B cell (primary cell): ENCODE results near the gene KIF18A. TPM values are rescaled to one million over a fixed set of nuclear protein-coding genes. Genes with fewer than 3 reads are reported as not detected.

ENCODE experiments used
- ATAC-seq: fragments of 200-7000 bp; cut with Tn5 transposase; one replicate; pipeline ENCODE4 v1.10.0; 2021; ENCODE audit warnings: low read depth, mild to moderate bottlenecking, moderate number of reproducible peaks, moderate library complexity
- CTCF ChIA-PET: fragments of 350-600 bp; sonication (Branson Sonifier 250); formaldehyde crosslinking; loops from one replicate; lab custom pipeline; 2021; ENCODE audit warnings: antibody characterized with exemption, inconsistent platforms; lab: Charles Lee
- POLR2A ChIA-PET: fragments of 350-600 bp; sonication (Branson Sonifier 250); formaldehyde crosslinking; loops from one replicate; lab custom pipeline; 2021; ENCODE audit warnings: antibody characterized with exemption; lab: Charles Lee
- DNase-seq: peaks from one replicate; pipeline ENCODE4 v3.0.0; 2013
- H2AFZ ChIP-seq: 2 replicates; pipeline ENCODE4 v1.6.1; 2012; ENCODE audit warnings: mild to moderate bottlenecking, low read depth, low read length; ENCODE audit not compliant: insufficient read depth, poor library complexity, severe bottlenecking
- H3K27ac ChIP-seq, 2 donors: 1 replicate in 1 of 2; 2 replicates in 1 of 2; pipeline ENCODE4 v1.5.1; 2012 to 2013; ENCODE audit warnings: low read length in 2 of 2, mild to moderate bottlenecking in 2 of 2, moderate library complexity in 1 of 2
- H3K27me3 ChIP-seq, 4 experiments: fragments of 200-600 bp in 1 of 4; sonication (generic) in 1 of 4; replicated peaks in 1 of 4; 1 replicate in 2 of 4; 2 replicates in 2 of 4; pipeline versions ENCODE4 v1.6.1 to v1.7.0; 2013 to 2016; ENCODE audit warnings: low read length in 3 of 4, mild to moderate bottlenecking in 2 of 4, mixed read lengths in 1 of 4, moderate library complexity in 1 of 4; ENCODE audit not compliant: insufficient read depth in 4 of 4, control insufficient read depth in 3 of 4; ENCODE audit errors: control extremely low read depth in 1 of 4
- H3K36me3 ChIP-seq, 2 experiments: replicated peaks in 1 of 2; 1 replicate in 1 of 2; 2 replicates in 1 of 2; pipeline versions ENCODE4 v1.6.1 to v1.7.1; 2013; ENCODE audit warnings: low read length in 1 of 2; ENCODE audit not compliant: insufficient read depth in 2 of 2, control insufficient read depth in 1 of 2; ENCODE audit errors: control extremely low read depth in 1 of 2, extremely low read depth in 1 of 2
- H3K4me1 ChIP-seq, 2 donors: fragments of 200-600 bp in 1 of 2; sonication (generic) in 1 of 2; 1 replicate in 1 of 2; 2 replicates in 1 of 2; pipeline versions ENCODE4 v1.5.1 to v1.6.1; 2013 to 2017; ENCODE audit warnings: low read length in 2 of 2; ENCODE audit not compliant: control insufficient read depth in 2 of 2, insufficient read depth in 2 of 2
- H3K4me2 ChIP-seq: replicated peaks from 2 replicates; pipeline ENCODE3; 2012; ENCODE audit warnings: mild to moderate bottlenecking, low read depth, low read length; ENCODE audit not compliant: poor library complexity, severe bottlenecking
- H3K4me3 ChIP-seq, 5 experiments: fragments of 200-600 bp in 1 of 5; sonication (generic) in 1 of 5; 1 replicate in 3 of 5; 2 replicates in 2 of 5; pipeline versions ENCODE4 v1.5.1 to v1.7.0; 2011 to 2016; ENCODE audit warnings: low read length in 4 of 5, mild to moderate bottlenecking in 4 of 5, low read depth in 2 of 5, control low read depth in 1 of 5, moderate library complexity in 1 of 5; ENCODE audit not compliant: insufficient read depth in 1 of 5; ENCODE audit errors: control extremely low read depth in 1 of 5, extremely low read depth in 1 of 5
- H3K79me2 ChIP-seq: fragments of 200-600 bp; sonication (generic); one replicate; pipeline ENCODE4 v1.6.0; 2016; ENCODE audit warnings: low read length; ENCODE audit not compliant: control insufficient read depth, insufficient read depth
- H3K9ac ChIP-seq: fragments of 200-600 bp; sonication (generic); 2 replicates; pipeline ENCODE4 v1.6.1; 2017; ENCODE audit warnings: mild to moderate bottlenecking, low read length, moderate library complexity
- H3K9me3 ChIP-seq, 3 donors: one replicate each; pipeline versions ENCODE4 v1.6.1 to v1.7.1; 2013; ENCODE audit warnings: low read length in 2 of 3; ENCODE audit not compliant: control insufficient read depth in 2 of 3, insufficient read depth in 1 of 3; ENCODE audit errors: control extremely low read depth in 1 of 3
- H4K20me1 ChIP-seq: 2 replicates; pipeline ENCODE4 v1.6.0; 2012; ENCODE audit warnings: mild to moderate bottlenecking, low read length; ENCODE audit not compliant: insufficient read depth, control insufficient read depth, poor library complexity, severe bottlenecking
- H3K27ac Mint-ChIP-seq: one replicate; pipeline ENCODE4 v1.8.0; 2021; ENCODE audit warnings: mixed read lengths
- H3K27me3 Mint-ChIP-seq: one replicate; pipeline ENCODE4 v1.8.0; 2021; ENCODE audit warnings: mixed read lengths
- H3K4me1 Mint-ChIP-seq: one replicate; pipeline ENCODE4 v1.8.0; 2021; ENCODE audit warnings: mixed read lengths
- H3K4me3 Mint-ChIP-seq: one replicate; pipeline ENCODE4 v1.8.0; 2021; ENCODE audit warnings: mixed read lengths
- H3K9me3 Mint-ChIP-seq: one replicate; pipeline ENCODE4 v1.8.0; 2022; ENCODE audit warnings: mixed read lengths; ENCODE audit not compliant: insufficient read depth
- EZH2 ChIP-seq: IDR thresholded peaks from 2 replicates; pipeline ENCODE4 v1.6.1; 2012; ENCODE audit warnings: borderline replicate concordance, low read depth, mild to moderate bottlenecking, moderate library complexity, low read length; ENCODE audit not compliant: insufficient read depth, poor library complexity, severe bottlenecking
- WGBS: methylation state at CpG from one replicate; pipeline ENCODE4 v1.1.5; 2013; ENCODE audit warnings: missing lambda C conversion rate; ENCODE audit not compliant: insufficient coverage; 5-methylcytosine and 5-hydroxymethylcytosine counted together
- intact Hi-C: fragments of 100-400 bp; cut with micrococcal nuclease; formaldehyde crosslinking; loops from one replicate; pipeline ENCODE4 v1.10.0; 2022
- polyA plus RNA-seq: library from polyadenylated mRNA; depleted of rRNA; stranded (reverse); fragments of >200 nt; gene quantifications from 2 replicates; pipeline ENCODE4 v1.2.3, GENCODE V29; 2012
- total RNA-seq, 2 donors: library from RNA; stranded (reverse); fragments of 120-200 nt in 1 of 2; gene quantifications; 1 replicate in 1 of 2; 2 replicates in 1 of 2; pipeline versions ENCODE4 v1.2.3 to v1.2.4, GENCODE V29; 2013 to 2022
- TF ChIP-seq, protein P1 (sequence below): fragments of 200-600 bp; IDR thresholded peaks from one replicate; pipeline ENCODE4 v1.8.0; 2022; ENCODE audit warnings: antibody characterized with exemption, mild to moderate bottlenecking

The KIF18A gene
- total and polyA plus RNA-seq, 2 donors (not counting 1 experiment from before 2014, with no cell fraction given) = 0.84 to 4.1 TPM

DNA sequence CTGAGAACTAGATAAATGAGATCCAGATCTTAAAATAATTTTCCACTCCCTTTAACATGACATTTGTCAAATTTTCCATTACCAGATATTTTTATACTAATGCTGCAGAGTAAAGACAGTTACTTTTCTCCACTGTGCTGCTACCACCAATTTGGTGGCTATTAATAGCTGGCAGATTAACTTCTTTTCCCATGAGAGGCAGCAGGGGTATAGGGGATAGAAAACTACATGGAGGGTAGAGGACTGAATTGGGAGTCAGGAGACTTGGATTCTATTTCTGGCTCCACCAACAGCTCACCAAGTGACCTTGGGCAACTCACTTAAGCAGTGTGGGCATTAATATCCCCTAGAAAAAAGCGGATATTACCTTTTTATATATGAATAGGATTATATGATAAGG lies 69.2 kb downstream of the KIF18A start:
- H4K20me1 ChIP-seq = no peaks in the 10 kb centered on the region
- no peak overlapping the region for H3K4me2 ChIP-seq
- H3K79me2 ChIP-seq = no peaks in the 10 kb centered on the region
- TF ChIP-seq, protein P1, sequence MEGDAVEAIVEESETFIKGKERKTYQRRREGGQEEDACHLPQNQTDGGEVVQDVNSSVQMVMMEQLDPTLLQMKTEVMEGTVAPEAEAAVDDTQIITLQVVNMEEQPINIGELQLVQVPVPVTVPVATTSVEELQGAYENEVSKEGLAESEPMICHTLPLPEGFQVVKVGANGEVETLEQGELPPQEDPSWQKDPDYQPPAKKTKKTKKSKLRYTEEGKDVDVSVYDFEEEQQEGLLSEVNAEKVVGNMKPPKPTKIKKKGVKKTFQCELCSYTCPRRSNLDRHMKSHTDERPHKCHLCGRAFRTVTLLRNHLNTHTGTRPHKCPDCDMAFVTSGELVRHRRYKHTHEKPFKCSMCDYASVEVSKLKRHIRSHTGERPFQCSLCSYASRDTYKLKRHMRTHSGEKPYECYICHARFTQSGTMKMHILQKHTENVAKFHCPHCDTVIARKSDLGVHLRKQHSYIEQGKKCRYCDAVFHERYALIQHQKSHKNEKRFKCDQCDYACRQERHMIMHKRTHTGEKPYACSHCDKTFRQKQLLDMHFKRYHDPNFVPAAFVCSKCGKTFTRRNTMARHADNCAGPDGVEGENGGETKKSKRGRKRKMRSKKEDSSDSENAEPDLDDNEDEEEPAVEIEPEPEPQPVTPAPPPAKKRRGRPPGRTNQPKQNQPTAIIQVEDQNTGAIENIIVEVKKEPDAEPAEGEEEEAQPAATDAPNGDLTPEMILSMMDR = no peak
- no peak for TF ChIP-seq EZH2
- H3K9me3 Mint-ChIP-seq = no peaks in the 10 kb centered on the region
- H3K36me3 ChIP-seq = no peaks in the 10 kb centered on the region
- H3K4me3 Mint-ChIP-seq = no peak overlapping the region
- H3K27me3 ChIP-seq = no peaks in the 10 kb centered on the region
- no peaks in the 10 kb centered on the region for H3K27me3 Mint-ChIP-seq
- no CpG with 5 or more reads among the region's 1 CpG for WGBS
- no peak overlapping the region for H3K27ac ChIP-seq
- no peak overlapping the region for H3K9ac ChIP-seq
- H3K4me1 Mint-ChIP-seq = no peaks in the 10 kb centered on the region
- intact Hi-C loops = no loop called here
- no peaks in the 10 kb centered on the region for H3K9me3 ChIP-seq
- no peak overlapping the region for H3K4me3 ChIP-seq
- no peak for DNase-seq
- ATAC-seq = no peak
- ChIA-PET POLR2A (no interaction called here), CTCF (no interaction called here)
- no peak overlapping the region for H3K27ac Mint-ChIP-seq
- no peak overlapping the region for H2AFZ ChIP-seq
- H3K4me1 ChIP-seq = no peaks in the 10 kb centered on the region

DNA sequence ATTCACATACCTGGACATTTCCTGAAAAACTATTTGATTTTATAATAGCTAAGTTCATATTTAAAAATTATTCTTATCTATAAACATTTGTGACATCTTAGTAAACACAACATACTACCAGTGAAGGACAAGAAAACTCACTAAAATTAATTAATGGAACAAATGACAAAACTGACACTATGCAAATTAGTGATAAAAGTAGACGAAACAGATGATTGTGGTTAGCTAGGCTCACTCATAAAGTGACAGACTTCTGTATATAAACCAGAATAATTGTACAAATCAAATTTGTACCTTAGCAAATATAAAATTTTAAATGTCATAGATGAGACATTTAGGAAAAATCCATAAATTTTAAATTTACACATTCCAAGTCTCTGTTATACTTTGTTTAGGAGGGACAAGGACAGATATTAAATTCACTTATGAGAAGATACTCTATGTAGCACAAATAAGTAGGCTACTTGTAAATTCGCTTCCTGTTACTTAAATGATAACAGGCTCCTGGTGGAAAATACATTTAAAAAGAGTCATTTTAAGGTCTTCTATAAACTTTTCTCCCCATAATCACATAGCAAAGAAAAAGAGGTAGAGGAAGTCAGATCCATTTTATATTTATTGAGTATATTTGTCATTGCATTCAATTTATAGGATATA lies 81.2 kb downstream of the KIF18A start:
- Mint-ChIP-seq H3K9me3 (no peaks in the 10 kb centered on the region), H3K4me1 (peaks cover 12% of the 10 kb centered on the region), H3K4me3 (no peak overlapping the region), H3K27ac (no peak overlapping the region), H3K27me3 (no peaks in the 10 kb centered on the region)
- no peak for DNase-seq
- H4K20me1 ChIP-seq = no peaks in the 10 kb centered on the region
- no peak for ATAC-seq
- no peaks in the 10 kb centered on the region for H3K27me3 ChIP-seq
- WGBS = no CpG with 5 or more reads among the region's 2 CpGs
- H2AFZ ChIP-seq = no peak overlapping the region
- POLR2A ChIA-PET = no interaction called here
- H3K4me1 ChIP-seq = peaks cover 0 to 6% of the 10 kb centered on the region in 2 donors
- CTCF ChIA-PET = no interaction called here
- no peak overlapping the region for H3K27ac ChIP-seq
- TF ChIP-seq EZH2 = no peak
- TF ChIP-seq, protein P1 = no peak
- peaks cover 0 to 4% of the 10 kb centered on the region in 2 experiments for H3K36me3 ChIP-seq
- intact Hi-C loops = no loop called here
- H3K79me2 ChIP-seq = no peaks in the 10 kb centered on the region
- H3K4me3 ChIP-seq = no peak overlapping the region
- no peak overlapping the region for H3K4me2 ChIP-seq
- no peak overlapping the region for H3K9ac ChIP-seq
- H3K9me3 ChIP-seq = no peaks in the 10 kb centered on the region
